NCI-H187 treated with DMSO at 0.1 percent for 48 hours (cell line): Measurements from ENCODE around the gene MGAT4B.

Source experiments
- DNase-seq: peaks from one replicate; lab custom pipeline; 2025; lab: John Stamatoyannopoulos, UW

The MGAT4B gene

DNA sequence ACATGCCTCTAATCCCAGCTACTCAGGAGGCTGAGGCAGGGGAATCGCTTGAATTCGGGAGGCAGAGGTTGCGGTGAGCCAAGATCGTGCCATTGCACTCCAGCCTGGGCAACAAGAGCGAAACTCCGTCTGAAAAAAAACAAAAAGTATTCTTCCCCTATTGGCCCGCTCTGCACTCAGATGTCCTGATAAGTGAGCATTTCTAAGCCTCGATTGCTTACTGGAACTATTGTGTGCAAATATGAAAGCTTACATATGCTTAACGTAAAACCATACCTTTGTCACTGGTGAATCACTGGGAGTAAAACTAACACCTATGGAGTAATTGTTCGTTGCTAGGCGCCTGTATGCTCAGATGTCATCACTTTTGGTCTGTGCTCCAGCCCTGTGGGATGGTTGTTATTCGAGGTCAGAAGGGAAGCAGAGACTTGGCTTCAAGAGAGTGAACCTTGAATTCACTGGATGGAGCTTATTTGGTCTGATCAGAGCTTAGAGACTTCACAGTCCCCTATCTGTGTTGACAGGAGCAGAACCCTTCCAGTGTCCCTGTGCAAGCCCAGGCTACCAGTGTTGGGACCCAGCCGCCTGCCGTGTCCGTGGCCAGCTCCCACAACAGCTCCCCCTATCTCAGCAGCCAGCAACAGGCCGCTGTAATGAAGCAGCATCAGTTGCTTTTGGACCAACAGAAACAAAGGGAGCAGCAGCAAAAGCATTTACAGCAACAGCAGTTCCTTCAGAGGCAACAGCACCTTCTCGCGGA is 38.2 kb downstream of the MGAT4B start:
- no peak for DNase-seq

GRCh38 chr5:179767496-179768100 is 39.1 kb downstream of the MGAT4B start:
- no peak for DNase-seq

GRCh38 chr5:179766726-179767455 is 39.8 kb downstream of the MGAT4B start:
- DNase-seq, result no peak

DNA sequence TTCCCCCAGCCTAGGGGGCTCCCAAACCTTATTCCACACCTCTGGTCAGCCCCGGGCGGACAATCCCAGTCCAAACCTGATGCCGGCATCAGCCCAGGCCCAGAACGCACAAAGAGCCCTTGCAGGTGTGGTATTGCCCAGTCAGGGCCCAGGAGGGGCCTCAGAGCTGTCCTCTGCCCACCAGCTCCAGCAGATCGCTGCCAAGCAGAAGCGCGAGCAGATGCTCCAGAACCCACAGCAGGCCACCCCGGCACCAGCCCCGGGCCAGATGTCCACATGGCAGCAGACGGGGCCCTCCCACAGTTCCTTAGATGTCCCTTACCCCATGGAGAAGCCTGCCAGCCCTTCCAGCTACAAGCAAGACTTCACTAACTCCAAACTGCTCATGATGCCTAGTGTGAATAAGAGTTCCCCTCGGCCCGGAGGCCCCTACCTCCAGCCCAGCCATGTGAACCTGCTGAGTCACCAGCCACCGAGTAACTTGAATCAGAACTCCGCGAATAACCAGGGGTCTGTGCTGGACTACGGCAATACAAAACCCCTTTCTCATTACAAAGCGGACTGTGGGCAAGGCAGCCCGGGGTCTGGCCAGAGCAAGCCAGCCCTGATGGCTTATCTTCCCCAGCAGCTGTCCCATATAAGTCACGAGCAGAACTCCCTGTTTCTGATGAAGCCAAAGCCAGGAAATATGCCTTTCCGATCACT is 40.5 kb downstream of the MGAT4B start:
- no peak for DNase-seq

- no peak for DNase-seq
These were observed 41.3 kb downstream of the MGAT4B start for GRCh38 chr5:179765400-179765799.

GRCh38 chr5:179764056-179764455 is 42.6 kb downstream of the MGAT4B start:
- DNase-seq, result no peak

DNA sequence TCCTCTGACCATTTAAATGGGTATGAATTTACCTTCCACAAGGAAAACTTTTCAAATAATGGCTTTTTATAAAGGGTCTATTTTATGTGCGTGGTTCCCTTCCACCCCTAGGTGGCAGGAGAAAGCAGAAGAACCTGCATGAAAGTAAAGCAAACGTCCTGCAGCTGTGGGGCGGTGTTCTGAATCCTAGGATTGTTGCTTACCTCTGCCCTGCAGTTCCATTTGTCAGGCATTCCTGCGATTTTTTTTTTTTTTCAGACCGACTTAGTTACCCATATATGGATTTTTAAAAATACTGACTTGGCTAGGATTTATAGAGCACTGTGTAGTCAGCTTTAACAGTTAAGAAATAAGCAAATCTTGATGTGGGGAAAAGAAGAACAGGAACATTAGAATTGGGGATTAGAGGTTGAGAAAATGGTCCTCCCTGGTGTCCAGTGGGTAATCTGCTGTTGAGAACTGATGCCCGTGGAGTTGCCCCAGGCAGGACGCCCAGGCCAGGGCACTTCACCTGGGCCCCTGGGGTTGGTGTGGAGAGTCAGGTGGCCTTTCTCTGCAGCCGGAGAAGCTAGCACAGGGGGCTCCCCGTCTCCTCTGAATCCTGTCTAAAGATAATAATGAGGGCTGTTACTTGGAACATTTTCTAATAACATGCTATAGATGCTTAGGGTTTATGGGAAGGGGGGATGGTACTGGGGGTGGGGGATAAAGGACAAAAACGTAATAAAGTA is 43.3 kb downstream of the MGAT4B start:
- no peak for DNase-seq

DNA sequence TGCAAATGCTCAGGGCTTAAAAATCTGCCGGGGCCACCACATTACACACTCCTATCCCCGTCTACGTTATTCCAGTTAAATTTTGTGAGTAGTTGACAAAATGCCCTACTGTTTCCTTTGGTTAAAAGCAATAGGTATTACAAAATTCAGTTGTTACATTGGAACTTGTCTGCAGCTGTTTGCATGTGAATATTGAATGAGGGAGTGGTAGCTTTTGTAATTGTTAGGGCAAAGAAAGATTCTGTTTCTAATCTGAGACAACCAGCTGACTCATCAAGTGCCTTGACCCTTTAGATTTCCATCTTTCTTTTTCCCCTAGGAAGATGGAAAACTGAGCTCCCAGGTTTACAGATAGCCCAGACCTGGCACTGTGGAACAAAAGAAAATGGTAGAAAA is 43.9 kb downstream of the MGAT4B start:
- no peak for DNase-seq

DNA sequence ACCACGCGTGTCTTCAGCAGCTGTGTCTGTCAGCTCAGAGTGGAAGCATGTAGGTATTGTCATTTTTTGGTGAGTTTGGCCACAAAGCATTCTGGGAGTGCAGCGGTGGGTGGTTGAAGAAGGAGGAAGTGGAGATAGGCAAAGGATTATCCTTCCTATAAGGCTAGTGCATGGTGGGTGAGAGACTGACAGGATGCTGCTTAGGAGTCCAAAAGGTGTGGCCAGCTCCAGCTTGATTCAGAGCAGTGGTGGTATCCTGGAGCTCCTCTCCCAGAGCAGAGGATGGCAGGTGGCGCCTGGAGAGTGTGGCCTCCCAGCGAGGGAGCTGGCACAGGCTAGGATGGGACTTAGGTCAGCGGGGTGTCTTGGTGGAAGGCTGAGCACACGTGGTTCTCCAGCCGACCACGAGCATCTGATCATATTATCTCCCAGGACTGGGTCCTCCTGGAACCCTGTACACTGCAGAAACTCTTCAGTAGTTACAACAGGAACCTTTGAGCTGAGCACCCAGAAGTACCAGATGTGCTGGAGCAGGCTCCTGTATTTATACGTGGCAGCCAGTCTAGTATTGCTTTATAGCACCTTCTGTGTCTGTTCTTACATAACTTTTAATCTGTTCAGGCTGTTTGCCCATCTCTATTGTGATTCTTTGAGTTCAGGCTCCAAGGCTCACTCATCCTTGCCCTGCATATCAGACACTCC is 44.4 kb downstream of the MGAT4B start:
- no peak for DNase-seq

DNA sequence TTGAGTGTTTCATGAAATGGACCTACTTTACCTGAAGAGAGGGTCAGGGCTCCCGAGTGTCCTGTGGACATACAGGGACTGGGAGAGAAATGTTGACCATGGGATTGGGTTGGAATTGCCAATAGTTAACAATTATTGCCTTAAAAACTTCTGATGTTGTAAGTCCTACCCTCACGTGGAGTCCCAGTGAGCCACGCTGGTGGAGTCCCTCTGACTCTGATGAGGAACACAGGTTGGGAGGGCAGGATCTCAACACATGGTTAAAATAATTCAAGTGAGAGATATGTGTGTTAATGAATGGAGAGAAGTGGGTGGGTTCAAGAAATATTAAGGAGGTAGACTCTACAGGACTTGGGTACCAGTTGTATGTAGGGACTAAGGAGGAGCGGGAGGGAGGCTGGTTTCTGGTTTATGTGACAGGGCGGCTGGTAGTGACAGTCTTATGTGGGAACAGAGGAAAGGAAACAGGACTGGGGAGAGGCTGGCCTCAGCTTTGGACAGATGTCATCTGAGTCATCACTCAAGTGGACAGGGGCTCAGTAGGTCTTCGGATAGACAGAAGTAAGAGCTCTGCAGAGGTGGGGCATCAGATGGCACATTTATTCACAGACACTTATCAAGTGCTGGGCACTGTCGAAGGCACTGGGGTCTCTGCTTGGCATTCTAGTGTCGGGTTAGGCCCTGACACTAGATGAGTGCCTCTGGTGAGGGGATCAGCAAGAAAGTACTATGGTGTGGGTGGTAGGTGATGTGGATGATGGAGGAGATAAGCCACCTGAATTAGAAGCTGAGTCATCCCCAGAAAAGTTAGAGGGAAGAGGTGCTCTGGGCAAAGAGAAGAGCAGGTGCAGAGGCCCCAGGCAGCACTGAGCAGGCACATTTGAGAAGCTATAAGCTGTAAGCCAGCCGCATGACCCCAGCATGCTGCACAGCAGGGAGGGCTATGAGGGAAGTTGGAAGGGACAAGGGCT is 46.8 kb downstream of the MGAT4B start:
- no peak for DNase-seq

DNA sequence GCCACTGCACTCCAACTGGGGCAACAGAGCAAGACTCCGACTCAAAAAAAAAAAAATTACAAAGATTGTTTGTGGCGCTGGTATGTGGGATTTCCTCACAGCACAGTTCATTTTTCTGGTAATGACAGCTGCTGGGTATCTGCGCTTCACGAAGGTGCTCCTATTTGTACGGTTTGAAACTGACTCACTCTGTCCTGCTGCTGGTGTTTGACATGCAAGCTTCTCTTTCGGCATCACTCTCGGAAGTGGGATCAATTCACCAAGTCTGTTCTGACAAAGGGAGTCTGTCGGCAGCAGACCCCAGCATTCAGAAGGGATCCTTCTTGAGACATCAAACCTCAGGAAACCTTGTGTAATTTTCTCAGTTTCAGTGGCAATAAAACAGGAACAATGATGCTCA is 47.7 kb downstream of the MGAT4B start:
- DNase-seq, result no peak

- no peak for DNase-seq
These were observed 51.6 kb downstream of the MGAT4B start for GRCh38 chr5:179755022-179755421.

DNA sequence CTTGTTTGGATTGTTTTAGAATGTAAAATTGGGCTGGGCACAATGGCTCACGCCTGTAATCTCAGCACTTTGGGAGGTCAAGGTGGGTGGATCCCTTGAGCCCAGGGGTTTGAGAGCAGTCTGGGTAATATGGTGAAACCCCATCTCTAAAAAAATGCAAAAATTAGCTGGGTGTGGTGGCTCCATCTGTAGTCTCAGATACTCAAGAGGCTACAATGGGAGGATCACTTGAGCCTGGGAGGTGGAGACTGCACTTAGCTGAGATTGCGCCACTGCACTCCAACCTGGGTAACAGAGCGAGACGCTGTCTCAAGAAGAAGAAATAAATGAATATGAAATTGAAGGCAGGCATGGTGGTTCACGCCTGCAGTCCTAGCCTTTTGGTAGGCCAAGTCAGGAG is 52.7 kb downstream of the MGAT4B start:
- no peak for DNase-seq

DNA sequence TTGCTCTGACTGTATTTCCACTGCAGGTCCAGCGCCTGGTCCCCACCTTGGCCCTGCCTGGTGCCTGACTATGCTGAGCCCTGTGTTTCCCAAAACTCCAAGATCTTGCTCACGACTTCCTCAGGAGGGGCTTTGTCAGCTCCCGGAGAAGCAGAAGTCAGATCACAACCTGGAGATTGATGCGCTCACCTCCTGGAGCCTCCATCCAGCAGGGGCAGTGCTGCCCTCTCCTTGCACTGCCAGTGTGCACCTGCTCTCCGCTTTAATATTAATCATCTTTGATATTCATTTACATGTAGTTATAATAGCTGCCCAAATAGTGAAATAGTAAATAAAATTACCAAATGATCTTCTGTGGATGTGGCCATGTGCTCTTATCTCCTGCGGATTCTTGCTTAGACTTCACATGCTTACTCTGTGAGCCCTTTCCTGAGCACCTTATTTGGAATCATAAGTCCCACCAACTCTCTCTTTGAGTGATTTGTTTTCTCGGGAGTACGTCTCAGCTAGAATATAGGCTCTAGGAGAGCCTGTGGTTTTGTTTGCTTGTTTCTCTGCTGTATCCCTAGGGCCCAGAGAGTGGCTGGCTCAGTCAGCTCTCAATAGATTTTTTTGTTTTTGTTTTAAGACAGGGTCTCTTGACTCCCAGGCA is 56.7 kb downstream of the MGAT4B start:
- no peak for DNase-seq

DNA sequence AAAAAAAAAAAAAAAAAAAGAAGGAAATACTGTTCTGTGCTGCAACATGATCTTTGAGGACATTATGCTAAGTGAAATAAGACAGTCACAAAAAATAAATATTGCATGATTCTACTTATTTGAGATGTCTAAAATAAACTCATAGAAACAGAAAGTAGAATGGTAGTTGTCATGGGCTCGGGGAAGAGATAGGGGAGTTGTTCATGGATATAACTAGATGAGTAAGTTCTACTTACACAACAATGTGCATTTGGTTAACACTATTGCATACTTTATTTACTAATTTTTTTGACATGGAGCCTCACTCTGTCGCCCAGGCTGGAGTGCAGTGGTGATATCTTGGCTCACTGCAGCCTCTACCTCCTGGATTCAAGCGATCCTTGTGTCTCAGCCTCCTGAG is 58.9 kb downstream of the MGAT4B start:
- no peak for DNase-seq
